ENCODE data around the gene NCOA1.

Gene NCOA1

DNA sequence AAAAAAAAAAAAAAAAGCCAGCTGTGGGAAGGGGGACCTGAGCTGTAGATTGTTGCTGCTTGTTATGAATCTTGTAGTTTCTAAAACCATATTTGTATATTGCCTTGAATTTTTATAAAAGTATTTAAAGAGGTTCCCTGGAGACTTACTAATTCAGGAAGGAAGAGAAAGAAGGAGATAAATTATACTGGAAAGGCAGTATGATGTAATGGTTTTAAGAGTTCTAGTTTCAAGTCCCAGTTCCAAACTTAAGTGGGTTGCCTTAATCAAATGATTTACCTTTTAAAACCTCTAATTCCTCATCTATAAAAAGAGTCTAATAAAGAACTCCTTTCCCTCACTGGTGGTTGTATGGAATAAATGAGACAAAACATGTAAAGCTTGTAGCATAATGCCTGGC is 240.0 kb downstream of the NCOA1 start:
- no peak overlapping the region for H3K4me3 ChIP-seq (ENCODE audit: low read length)
- DNase-seq (ENCODE audit: low read depth), result no peak
- TF ChIP-seq, protein P1, sequence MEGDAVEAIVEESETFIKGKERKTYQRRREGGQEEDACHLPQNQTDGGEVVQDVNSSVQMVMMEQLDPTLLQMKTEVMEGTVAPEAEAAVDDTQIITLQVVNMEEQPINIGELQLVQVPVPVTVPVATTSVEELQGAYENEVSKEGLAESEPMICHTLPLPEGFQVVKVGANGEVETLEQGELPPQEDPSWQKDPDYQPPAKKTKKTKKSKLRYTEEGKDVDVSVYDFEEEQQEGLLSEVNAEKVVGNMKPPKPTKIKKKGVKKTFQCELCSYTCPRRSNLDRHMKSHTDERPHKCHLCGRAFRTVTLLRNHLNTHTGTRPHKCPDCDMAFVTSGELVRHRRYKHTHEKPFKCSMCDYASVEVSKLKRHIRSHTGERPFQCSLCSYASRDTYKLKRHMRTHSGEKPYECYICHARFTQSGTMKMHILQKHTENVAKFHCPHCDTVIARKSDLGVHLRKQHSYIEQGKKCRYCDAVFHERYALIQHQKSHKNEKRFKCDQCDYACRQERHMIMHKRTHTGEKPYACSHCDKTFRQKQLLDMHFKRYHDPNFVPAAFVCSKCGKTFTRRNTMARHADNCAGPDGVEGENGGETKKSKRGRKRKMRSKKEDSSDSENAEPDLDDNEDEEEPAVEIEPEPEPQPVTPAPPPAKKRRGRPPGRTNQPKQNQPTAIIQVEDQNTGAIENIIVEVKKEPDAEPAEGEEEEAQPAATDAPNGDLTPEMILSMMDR (conservative IDR thresholded peaks at IDR 0.05; ENCODE audit: low read length), result no peak

DNA sequence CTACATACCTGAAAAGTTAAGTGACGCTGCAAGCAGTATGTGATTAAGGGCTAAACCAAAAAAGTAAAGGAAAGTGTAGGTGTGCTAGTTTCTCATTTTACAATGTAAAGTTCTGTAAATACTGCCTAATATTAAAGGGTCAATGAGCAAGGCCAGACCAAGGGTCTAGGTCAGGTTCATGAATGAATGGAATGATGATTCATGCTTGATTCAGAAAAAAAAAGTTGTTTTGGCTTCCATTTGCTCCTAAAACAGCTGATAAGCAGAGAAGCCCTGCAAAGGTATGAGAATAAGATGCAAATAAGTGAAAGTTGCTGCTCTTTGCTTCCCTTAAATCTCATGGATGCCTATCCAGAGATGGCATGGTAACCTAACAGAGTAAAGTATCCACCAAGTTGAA is 240.9 kb downstream of the NCOA1 start:
- DNase-seq (ENCODE audit: low read depth), result no peak
- TF ChIP-seq, protein P1 (conservative IDR thresholded peaks at IDR 0.05; ENCODE audit: low read length), result no peak
- no peak overlapping the region for H3K4me3 ChIP-seq (ENCODE audit: low read length)

DNA sequence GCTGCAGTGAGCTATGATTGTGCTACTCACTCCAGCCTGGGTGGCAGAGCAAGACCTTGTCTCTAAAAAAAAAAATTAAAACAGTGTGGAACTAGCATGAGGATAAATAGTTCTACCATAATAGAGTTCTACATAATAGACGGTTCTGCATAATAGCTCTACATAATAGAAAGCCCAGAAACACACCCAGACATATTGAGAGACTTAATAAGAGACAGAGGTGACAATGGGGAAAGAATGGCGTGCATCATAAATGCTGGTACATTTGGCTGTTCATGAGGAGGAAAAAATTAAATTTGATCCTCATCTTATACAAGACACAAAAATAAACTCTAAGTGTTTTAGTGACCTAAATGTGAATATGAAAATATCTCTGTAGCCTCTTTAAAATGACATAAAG is 243.7 kb downstream of the NCOA1 start:
- no peak for DNase-seq (ENCODE audit: low read depth)
- TF ChIP-seq, protein P1 (conservative IDR thresholded peaks at IDR 0.05; ENCODE audit: low read length), result no peak
- H3K4me3 ChIP-seq (ENCODE audit: low read length), result no peak overlapping the region

DNA sequence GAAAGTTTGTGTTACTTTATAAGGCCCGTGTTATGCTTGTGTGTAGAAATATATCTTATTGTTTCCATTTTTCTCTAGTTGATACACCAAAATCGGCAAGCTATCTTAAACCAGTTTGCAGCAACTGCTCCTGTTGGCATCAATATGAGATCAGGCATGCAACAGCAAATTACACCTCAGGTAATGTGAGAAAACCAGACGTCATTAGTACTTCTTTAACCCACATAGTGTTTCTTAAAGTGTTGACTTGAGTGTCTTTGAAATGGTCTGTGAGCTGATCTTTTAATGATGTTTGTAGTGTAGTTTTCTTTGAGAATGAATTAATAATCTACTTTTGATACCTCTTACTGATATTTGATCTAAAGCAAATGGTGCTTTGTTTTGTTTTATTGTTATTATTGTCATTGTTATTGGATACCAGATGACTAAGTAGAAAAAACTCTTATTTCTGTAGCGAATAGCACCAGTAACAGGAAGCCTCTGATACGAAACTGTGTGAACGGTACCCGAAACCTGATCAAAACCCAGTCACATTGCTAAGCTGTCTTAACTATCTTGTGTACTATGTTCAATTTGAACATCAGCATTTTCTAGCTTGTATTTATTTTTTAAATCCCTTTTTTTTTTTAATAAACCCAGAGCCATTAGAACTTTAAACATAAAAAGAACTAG is 248.4 kb downstream of the NCOA1 start:
- no peak for DNase-seq (ENCODE audit: low read depth)
- TF ChIP-seq, protein P1 (conservative IDR thresholded peaks at IDR 0.05; ENCODE audit: low read length), result no peak
- H3K4me3 ChIP-seq (ENCODE audit: low read length), result no peak overlapping the region

DNA sequence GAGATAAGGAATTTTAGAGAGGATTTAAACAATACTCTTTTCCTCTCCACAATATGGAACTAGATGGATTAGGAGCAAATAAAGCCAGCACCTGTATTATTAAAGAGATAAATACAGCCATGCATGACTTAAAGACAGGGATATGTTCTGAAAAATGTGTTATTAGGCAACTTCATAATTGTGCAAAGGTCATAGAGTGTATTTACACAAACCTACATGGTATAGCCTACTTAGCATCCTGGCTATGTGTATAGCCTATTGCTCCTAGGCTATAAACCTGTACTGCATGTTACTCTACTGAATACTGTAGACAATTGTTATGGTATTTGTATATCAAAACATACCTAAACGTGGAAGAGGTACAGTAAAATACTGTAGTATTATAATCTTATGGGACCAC is 249.1 kb downstream of the NCOA1 start:
- DNase-seq (ENCODE audit: low read depth), result no peak
- H3K4me3 ChIP-seq (ENCODE audit: low read length), result no peak overlapping the region
- TF ChIP-seq, protein P1 (conservative IDR thresholded peaks at IDR 0.05; ENCODE audit: low read length), result no peak

DNA sequence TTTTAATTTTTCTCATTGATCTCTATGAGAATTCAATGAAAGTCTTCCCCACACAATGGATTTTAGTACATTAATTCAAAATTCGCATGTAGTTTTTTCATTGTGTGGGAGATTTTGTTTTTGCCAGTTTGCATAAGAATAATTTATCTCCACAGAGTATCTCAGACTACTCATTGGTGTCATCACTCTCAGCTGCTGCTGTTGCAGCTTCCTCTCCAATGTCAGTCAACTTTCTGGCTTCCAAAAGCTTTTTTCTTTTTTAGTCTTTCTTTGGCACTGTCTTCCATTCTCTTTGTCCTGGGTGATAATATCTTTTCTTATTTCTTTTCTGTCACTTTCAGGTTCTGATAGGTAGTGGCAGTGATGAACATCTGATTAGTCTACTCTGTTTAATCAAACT is 251.7 kb downstream of the NCOA1 start:
- TF ChIP-seq, protein P1 (conservative IDR thresholded peaks at IDR 0.05; ENCODE audit: low read length), result no peak
- no peak overlapping the region for H3K4me3 ChIP-seq (ENCODE audit: low read length)

DNA sequence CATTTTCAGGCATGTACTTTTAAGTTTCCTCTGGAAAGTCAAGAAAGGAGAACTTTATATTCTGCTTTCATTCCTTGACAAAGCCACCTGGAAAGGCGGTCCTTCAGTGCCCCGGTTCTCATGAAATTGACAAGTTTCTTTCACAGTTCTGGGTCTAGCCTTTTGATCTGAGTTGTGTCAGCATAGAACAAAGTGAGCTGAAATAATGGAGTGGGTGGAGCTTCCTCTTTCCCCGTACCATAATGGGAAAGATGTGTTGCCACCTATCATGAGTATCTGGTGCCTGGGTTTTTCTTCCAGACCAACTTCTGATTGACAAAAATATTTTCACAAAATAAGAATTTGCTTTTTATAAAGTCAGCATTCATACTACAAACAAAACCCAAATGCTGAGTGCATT is 252.9 kb downstream of the NCOA1 start:
- no peak for DNase-seq (ENCODE audit: low read depth)
- H3K4me3 ChIP-seq (ENCODE audit: low read length), result no peak overlapping the region
- TF ChIP-seq, protein P1 (conservative IDR thresholded peaks at IDR 0.05; ENCODE audit: low read length), result no peak

More for the DNA sequence above, 251.7 kb downstream of the NCOA1 start:
- no peak for DNase-seq (ENCODE audit: low read depth)
